Caco-2 (cell line): ENCODE data around the gene FN3K. TPM values are rescaled to one million over a fixed set of nuclear protein-coding genes. Genes with fewer than 3 reads are reported as not detected.

Experiments
- BruUV-seq: library from RNA; stranded (reverse); fragments of 400-500 nt; replicated peaks from 2 replicates; lab custom pipeline; 2021; lab: Mats Ljungman, UMichigan
- CTCF ChIA-PET: fragments of 300-600 bp; sonication (Branson Sonifier 250); formaldehyde crosslinking; loops from one replicate; lab custom pipeline; 2022; ENCODE audit warnings: antibody characterized with exemption; lab: Charles Lee
- POLR2A ChIA-PET: fragments of 300-600 bp; sonication (Branson Sonifier 250); formaldehyde crosslinking; loops from one replicate; lab custom pipeline; 2022; ENCODE audit warnings: antibody characterized with exemption; lab: Charles Lee
- DNase-seq, 2 experiments: peaks; one replicate each; pipeline versions ENCODE4 v3.0.0 to v3.0.0-alpha.2; 2020 to 2022
- H3K27me3 ChIP-seq: replicated peaks from 2 replicates; pipeline ENCODE4 v1.6.0; 2011; ENCODE audit warnings: low read length; ENCODE audit not compliant: control insufficient read depth, insufficient read depth
- H3K36me3 ChIP-seq: 2 replicates; pipeline ENCODE4 v1.5.1; 2011; ENCODE audit warnings: low read length; ENCODE audit not compliant: control insufficient read depth, insufficient read depth
- H3K4me1 ChIP-seq: fragments of 250-450 bp; sonication (Bioruptor Pico); 2 replicates; pipeline ENCODE4 v1.5.1; 2020; ENCODE audit warnings: mild to moderate bottlenecking
- H3K4me3 ChIP-seq: 2 replicates; pipeline ENCODE4 v1.5.1; 2011; ENCODE audit warnings: low read depth, mild to moderate bottlenecking, control low read depth, low read length
- H3K9me3 ChIP-seq: fragments of 250-450 bp; sonication (Bioruptor Pico); 2 replicates; pipeline ENCODE4 v1.5.1; 2020; ENCODE audit warnings: mild to moderate bottlenecking, moderate library complexity
- H3K27ac Mint-ChIP-seq: one replicate; pipeline ENCODE4 v1.8.0; 2022; ENCODE audit warnings: mixed read lengths; ENCODE audit not compliant: unreplicated experiment
- H3K27me3 Mint-ChIP-seq: one replicate; pipeline ENCODE4 v1.8.0; 2022; ENCODE audit warnings: mixed read lengths; ENCODE audit not compliant: insufficient read depth, unreplicated experiment
- H3K36me3 Mint-ChIP-seq: one replicate; pipeline ENCODE4 v1.8.0; 2022; ENCODE audit warnings: mild to moderate bottlenecking, mixed read lengths; ENCODE audit not compliant: insufficient read depth, unreplicated experiment
- H3K4me1 Mint-ChIP-seq: one replicate; pipeline ENCODE4 v1.8.0; 2022; ENCODE audit warnings: low read depth, mixed read lengths; ENCODE audit not compliant: unreplicated experiment
- H3K4me3 Mint-ChIP-seq: one replicate; pipeline ENCODE4 v1.8.0; 2022; ENCODE audit warnings: mild to moderate bottlenecking, moderate library complexity, mixed read lengths; ENCODE audit not compliant: unreplicated experiment
- H3K9me3 Mint-ChIP-seq: one replicate; pipeline ENCODE4 v1.8.0; 2022; ENCODE audit warnings: mixed read lengths; ENCODE audit not compliant: unreplicated experiment
- intact Hi-C: fragments of 100-400 bp; cut with micrococcal nuclease; formaldehyde crosslinking; loops from one replicate; pipeline ENCODE4 v1.10.0; 2022; ENCODE audit not compliant: unreplicated experiment
- total RNA-seq: library from RNA; stranded (reverse); gene quantifications from 2 replicates; pipeline ENCODE4 v1.2.3, GENCODE V29; 2022
- TF ChIP-seq, protein P1 (sequence below), 2 experiments: fragments of 200-600 bp in 1 of 2; IDR thresholded peaks; 1 replicate in 1 of 2; 2 replicates in 1 of 2; pipeline versions ENCODE4 v1.5.1 to v1.8.0; 2011 to 2022; ENCODE audit warnings: antibody characterized with exemption in 1 of 2, control low read depth in 1 of 2, inconsistent platforms in 1 of 2, low read depth in 1 of 2, low read length in 1 of 2, mild to moderate bottlenecking in 1 of 2, moderate library complexity in 1 of 2; ENCODE audit not compliant: insufficient read depth in 1 of 2, severe bottlenecking in 1 of 2, unreplicated experiment in 1 of 2

The FN3K gene
- total RNA-seq, 1 experiment from 2014 or later, result 55.7 TPM

DNA sequence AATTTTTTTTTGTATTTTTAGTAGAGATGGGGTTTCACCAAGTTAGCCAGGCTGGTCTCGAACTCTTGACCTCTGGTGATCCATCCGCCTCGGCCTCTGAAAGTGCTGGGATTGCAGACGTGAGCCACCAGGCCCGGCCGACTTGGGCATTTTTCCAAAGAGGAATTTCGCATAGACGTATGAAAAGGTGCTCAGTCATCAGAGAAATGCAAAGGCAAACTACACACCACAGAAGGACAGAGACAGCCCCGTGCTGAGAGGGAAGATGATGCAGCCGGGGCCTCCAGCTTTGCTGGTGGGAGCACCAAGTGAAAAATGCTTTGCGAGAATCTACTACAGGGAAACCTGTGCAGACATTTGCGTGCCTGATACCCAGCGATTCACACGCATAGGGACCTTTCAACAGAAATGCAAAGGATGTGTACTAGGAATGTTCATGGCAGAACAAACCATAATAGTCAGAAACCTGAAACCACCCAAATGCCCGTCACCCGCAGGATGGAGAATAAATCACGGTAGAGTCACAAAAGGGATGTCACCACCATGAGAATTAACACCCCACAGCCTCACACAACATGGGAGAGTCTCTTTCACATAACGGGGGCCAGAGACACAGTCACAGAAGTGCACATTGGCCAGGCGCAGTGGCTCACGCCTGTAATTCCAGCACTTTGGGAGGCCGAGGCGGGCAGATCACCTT, 42.1 kb upstream of the FN3K start:
- no peaks in the 10 kb centered on the region for H3K27me3 Mint-ChIP-seq
- peaks cover 4% of the 10 kb centered on the region; the same call in 1 of the 2 replicates for H3K4me1 ChIP-seq
- TF ChIP-seq, protein P1, sequence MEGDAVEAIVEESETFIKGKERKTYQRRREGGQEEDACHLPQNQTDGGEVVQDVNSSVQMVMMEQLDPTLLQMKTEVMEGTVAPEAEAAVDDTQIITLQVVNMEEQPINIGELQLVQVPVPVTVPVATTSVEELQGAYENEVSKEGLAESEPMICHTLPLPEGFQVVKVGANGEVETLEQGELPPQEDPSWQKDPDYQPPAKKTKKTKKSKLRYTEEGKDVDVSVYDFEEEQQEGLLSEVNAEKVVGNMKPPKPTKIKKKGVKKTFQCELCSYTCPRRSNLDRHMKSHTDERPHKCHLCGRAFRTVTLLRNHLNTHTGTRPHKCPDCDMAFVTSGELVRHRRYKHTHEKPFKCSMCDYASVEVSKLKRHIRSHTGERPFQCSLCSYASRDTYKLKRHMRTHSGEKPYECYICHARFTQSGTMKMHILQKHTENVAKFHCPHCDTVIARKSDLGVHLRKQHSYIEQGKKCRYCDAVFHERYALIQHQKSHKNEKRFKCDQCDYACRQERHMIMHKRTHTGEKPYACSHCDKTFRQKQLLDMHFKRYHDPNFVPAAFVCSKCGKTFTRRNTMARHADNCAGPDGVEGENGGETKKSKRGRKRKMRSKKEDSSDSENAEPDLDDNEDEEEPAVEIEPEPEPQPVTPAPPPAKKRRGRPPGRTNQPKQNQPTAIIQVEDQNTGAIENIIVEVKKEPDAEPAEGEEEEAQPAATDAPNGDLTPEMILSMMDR (IDR thresholded peaks at IDR 0.05; ENCODE audit: insufficient read depth in 1 of 2, low read depth in 1 of 2, low read length in 1 of 2, severe bottlenecking in 1 of 2, unreplicated experiment in 1 of 2), result no peak
- no peak overlapping the region for H3K27ac Mint-ChIP-seq
- DNase-seq, result no peak
- no peak overlapping the region for H3K4me3 ChIP-seq
- H3K27me3 ChIP-seq, result no peaks in the 10 kb centered on the region
- peaks cover 8% of the 10 kb centered on the region for H3K9me3 ChIP-seq
- CTCF ChIA-PET, result no interaction called here
- no TSS peak for BruUV-seq
- no peaks in the 10 kb centered on the region for H3K36me3 Mint-ChIP-seq
- no peaks in the 10 kb centered on the region for H3K36me3 ChIP-seq
- no peak overlapping the region for H3K4me3 Mint-ChIP-seq
- intact Hi-C loops, result no loop called here
- POLR2A ChIA-PET, result no interaction called here
- H3K4me1 Mint-ChIP-seq, result no peaks in the 10 kb centered on the region
- peaks cover 12% of the 10 kb centered on the region for H3K9me3 Mint-ChIP-seq

DNA sequence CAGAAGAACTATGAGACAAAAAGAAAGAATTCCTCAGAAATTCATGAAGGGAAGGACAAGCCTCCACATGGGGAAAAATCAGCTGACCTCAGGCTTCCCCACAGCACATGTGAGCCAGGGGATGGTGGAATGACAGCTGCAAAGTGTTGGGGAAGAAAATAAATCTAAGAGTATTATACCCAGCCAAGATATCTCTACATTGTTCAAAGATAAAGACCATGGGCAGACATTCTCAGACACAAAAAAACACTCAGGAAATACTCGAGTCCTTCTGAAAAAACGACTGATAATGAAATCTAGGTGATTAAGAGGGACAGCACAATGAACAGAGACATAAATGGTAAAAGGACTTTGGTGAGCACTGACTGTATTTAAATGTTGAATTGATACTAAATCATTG, 40.8 kb upstream of the FN3K start:
- Histone ChIP-seq H3K27me3 (no peaks in the 10 kb centered on the region), H3K4me1 (peaks cover 4% of the 10 kb centered on the region; the same call in 1 of the 2 replicates), H3K9me3 (peaks cover 8% of the 10 kb centered on the region), H3K4me3 (no peak overlapping the region), H3K36me3 (no peaks in the 10 kb centered on the region)
- CTCF ChIA-PET, result no interaction called here
- POLR2A ChIA-PET, result no interaction called here
- H3K9me3 Mint-ChIP-seq, result peaks cover 12% of the 10 kb centered on the region
- H3K4me3 Mint-ChIP-seq, result no peak overlapping the region
- TF ChIP-seq, protein P1 (IDR thresholded peaks at IDR 0.05; ENCODE audit: insufficient read depth in 1 of 2, low read depth in 1 of 2, low read length in 1 of 2, severe bottlenecking in 1 of 2, unreplicated experiment in 1 of 2), result no peak
- peaks cover 8% of the 10 kb centered on the region for H3K36me3 Mint-ChIP-seq
- BruUV-seq, result no TSS peak
- intact Hi-C loops, result no loop called here
- no peaks in the 10 kb centered on the region for H3K4me1 Mint-ChIP-seq
- H3K27ac Mint-ChIP-seq, result no peak overlapping the region
- no peak for DNase-seq
- no peaks in the 10 kb centered on the region for H3K27me3 Mint-ChIP-seq

DNA sequence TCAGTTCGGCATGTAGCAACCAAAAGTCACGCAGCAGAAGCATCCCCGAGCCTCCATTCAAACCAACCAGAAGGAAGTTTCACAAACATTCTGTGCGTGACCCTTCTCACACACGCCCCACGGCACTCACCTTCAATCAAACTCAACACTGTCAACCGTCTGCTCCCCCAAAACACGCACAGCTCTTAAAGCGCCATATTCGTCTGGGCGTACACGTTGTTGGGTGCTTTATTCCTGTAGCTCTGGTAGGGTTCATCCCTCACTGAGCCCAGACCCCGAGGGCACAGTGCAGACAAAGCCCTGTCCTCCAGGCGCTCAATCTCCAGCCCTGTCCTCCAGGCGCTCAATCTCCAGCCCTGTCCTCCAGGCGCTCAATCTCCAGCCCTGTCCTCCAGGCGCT, 39.2 kb upstream of the FN3K start:
- H3K9me3 ChIP-seq, result peaks cover 8% of the 10 kb centered on the region
- H3K4me3 ChIP-seq, result no peak overlapping the region
- POLR2A ChIA-PET, result no interaction called here
- Mint-ChIP-seq H3K27ac (no peak overlapping the region), H3K4me3 (no peak overlapping the region), H3K36me3 (peaks cover 8% of the 10 kb centered on the region), H3K27me3 (no peaks in the 10 kb centered on the region), H3K9me3 (peaks cover 12% of the 10 kb centered on the region), H3K4me1 (no peaks in the 10 kb centered on the region)
- H3K36me3 ChIP-seq, result no peaks in the 10 kb centered on the region
- DNase-seq, result no peak
- intact Hi-C loops, result no loop called here
- no TSS peak for BruUV-seq
- CTCF ChIA-PET, result interaction anchor here (0.6 kb wide), 1 partner anchor 67 kb away, joined by 3 read pairs; no protein-coding TSS in a partner anchor
- H3K4me1 ChIP-seq, result peaks cover 4% of the 10 kb centered on the region; the same call in 1 of the 2 replicates
- TF ChIP-seq, protein P1 (IDR thresholded peaks at IDR 0.05; ENCODE audit: insufficient read depth in 1 of 2, low read depth in 1 of 2, low read length in 1 of 2, severe bottlenecking in 1 of 2, unreplicated experiment in 1 of 2), result no peak
- no peaks in the 10 kb centered on the region for H3K27me3 ChIP-seq
